Measurements from ENCODE around the gene CD226.

The CD226 gene

GRCh38 chr18:69947361-69948133 lies at the start of gene CD226:
TSS of gene CD226 (minus strand) at chr18:69947873. CDS start at chr18:69947406, 467 bp downstream.
- no peak for DNase-seq (ENCODE audit: extremely low read depth, low read depth)
- TF ChIP-seq CTCF (IDR thresholded peaks at IDR 0.05; ENCODE audit: low read depth, low read length): no peak

GRCh38 chr18:69996951-69997798 lies 49.5 kb upstream of the CD226 start:
- no peak for DNase-seq (ENCODE audit: extremely low read depth, low read depth)
- TF ChIP-seq CTCF (IDR thresholded peaks at IDR 0.05; ENCODE audit: low read depth, low read length): no peak

- no peak for TF ChIP-seq CTCF (IDR thresholded peaks at IDR 0.05; ENCODE audit: low read depth, low read length)
- DNase-seq (ENCODE audit: extremely low read depth, low read depth): no peak
Observed at GRCh38 chr18:69996417-69996816, 48.7 kb upstream of the CD226 start.

GRCh38 chr18:69995774-69996173 lies 48.1 kb upstream of the CD226 start:
- no peak for TF ChIP-seq CTCF (IDR thresholded peaks at IDR 0.05; ENCODE audit: low read depth, low read length)

GRCh38 chr18:69992776-69993175 lies 45.1 kb upstream of the CD226 start:
- no peak for DNase-seq (ENCODE audit: extremely low read depth, low read depth)

More at GRCh38 chr18:69995774-69996173, 48.1 kb upstream of the CD226 start:
- no peak for DNase-seq (ENCODE audit: extremely low read depth, low read depth)

GRCh38 chr18:69987870-69988269 lies 40.2 kb upstream of the CD226 start:
- DNase-seq (ENCODE audit: extremely low read depth, low read depth): no peak
- no peak for TF ChIP-seq CTCF (IDR thresholded peaks at IDR 0.05; ENCODE audit: low read depth, low read length)

More at GRCh38 chr18:69992776-69993175, 45.1 kb upstream of the CD226 start:
- TF ChIP-seq CTCF (IDR thresholded peaks at IDR 0.05; ENCODE audit: low read depth, low read length): no peak

GRCh38 chr18:69985239-69985638 lies 37.6 kb upstream of the CD226 start:
- DNase-seq (ENCODE audit: extremely low read depth, low read depth): no peak
- TF ChIP-seq CTCF (IDR thresholded peaks at IDR 0.05; ENCODE audit: low read depth, low read length): no peak
